K562 treated with DMSO at 1 percent for 48 hours (cell line): ENCODE data around the gene SPINK2. TPM values are rescaled to one million over a fixed set of nuclear protein-coding genes. Genes with fewer than 3 reads are reported as not detected.

Experiments
- total RNA-seq: library from RNA; unstranded; fragments of 300-600 nt; gene quantifications from 2 replicates; pipeline ENCODE4 v1.2.3, GENCODE V29; 2022; ENCODE audit warnings: low replicate concordance; ENCODE audit errors: extremely low read depth

The SPINK2 gene
- total RNA-seq = not detected in 2 replicates

GRCh38 chr4:56821381-56822243, at the start of gene SPINK2:
Gene SPINK2, minus strand, starts transcription at chr4:56821701. Its CDS starts 39 bp downstream, at chr4:56821662.

Other genes starting within 250 kb of the SPINK2 start
- gene HOPX, start 140.4 kb downstream of the SPINK2 start, total RNA-seq = not detected in 2 replicates
- not detected in 2 replicates for gene REST, start 86.2 kb upstream of the SPINK2 start, total RNA-seq
- 144 TPM in 1 of 2 replicates, not detected in the other for gene NOA1, start 155.9 kb upstream of the SPINK2 start, total RNA-seq
- not detected in 2 replicates for gene POLR2B, start 157.2 kb upstream of the SPINK2 start, total RNA-seq